Smooth muscle cell (in vitro differentiated cells): Measurements from ENCODE around the gene TMPRSS4. TPM values are rescaled to one million over a fixed set of nuclear protein-coding genes. Genes with fewer than 3 reads are reported as not detected.

Experiments
- DNase-seq: peaks from one replicate; lab custom pipeline; 2025; ENCODE audit not compliant: unreplicated experiment; lab: John Stamatoyannopoulos, UW
- H2AFZ ChIP-seq: fragments of 200-600 bp; sonication (generic); 2 replicates; pipeline ENCODE4 v1.6.0; 2016; ENCODE audit warnings: antibody characterized with exemption, low read depth, mild to moderate bottlenecking
- H3F3A ChIP-seq: fragments of 200-600 bp; sonication (generic); 2 replicates; pipeline ENCODE4 v1.6.0; 2017; ENCODE audit warnings: antibody characterized with exemption, low read depth
- H3K27ac ChIP-seq: fragments of 200-600 bp; sonication (generic); 2 replicates; pipeline ENCODE4 v1.5.1; 2016; ENCODE audit warnings: low read depth, mild to moderate bottlenecking
- H3K27me3 ChIP-seq: fragments of 200-600 bp; sonication (generic); 2 replicates; pipeline ENCODE4 v1.6.1; 2016; ENCODE audit warnings: low read depth, mild to moderate bottlenecking
- H3K36me3 ChIP-seq: fragments of 200-600 bp; sonication (generic); 2 replicates; pipeline ENCODE4 v1.5.1; 2016; ENCODE audit warnings: low read depth
- H3K4me1 ChIP-seq: fragments of 200-600 bp; sonication (generic); 2 replicates; pipeline ENCODE4 v1.5.1; 2016; ENCODE audit warnings: low read depth
- H3K4me2 ChIP-seq: fragments of 200-600 bp; sonication (generic); 2 replicates; pipeline ENCODE4 v1.6.0; 2016; ENCODE audit warnings: mild to moderate bottlenecking
- H3K4me3 ChIP-seq: fragments of 200-600 bp; sonication (generic); 2 replicates; pipeline ENCODE4 v1.5.1; 2016; ENCODE audit warnings: mild to moderate bottlenecking
- H3K79me2 ChIP-seq: fragments of 200-600 bp; sonication (generic); 2 replicates; pipeline ENCODE4 v1.6.0; 2016; ENCODE audit warnings: low read depth, mild to moderate bottlenecking
- H3K9ac ChIP-seq: fragments of 200-600 bp; sonication (generic); 2 replicates; pipeline ENCODE4 v1.6.0; 2016; ENCODE audit warnings: low read depth
- H3K9me3 ChIP-seq: fragments of 200-600 bp; sonication (generic); replicated peaks from 2 replicates; pipeline ENCODE4 v1.5.1; 2016; ENCODE audit warnings: low read depth
- H4K20me1 ChIP-seq: fragments of 200-600 bp; sonication (generic); 2 replicates; pipeline ENCODE4 v1.6.0; 2016; ENCODE audit warnings: low read depth
- CTCF ChIP-seq: fragments of 200-600 bp; sonication (generic); IDR thresholded peaks from 2 replicates; pipeline ENCODE4 v1.5.1; 2017; ENCODE audit warnings: borderline replicate concordance, mild to moderate bottlenecking, antibody characterized with exemption; ENCODE audit not compliant: insufficient read depth, poor library complexity, severe bottlenecking
- WGBS: methylation state at CpG from one replicate; pipeline ENCODE4 v1.1.7; 2016; ENCODE audit warnings: low lambda C conversion rate; 5-methylcytosine and 5-hydroxymethylcytosine counted together
- polyA plus RNA-seq: library from polyadenylated mRNA; unstranded; fragments of >200 nt; fragmentation: Nextera tagmentation; extraction: Ambion mirVana; gene quantifications from 2 replicates; pipeline ENCODE4 v1.2.1, GENCODE V29; 2016
- total RNA-seq: library from RNA; depleted of rRNA; stranded (reverse); fragments of >200 nt; gene quantifications from 2 replicates; pipeline ENCODE4 v1.2.3, GENCODE V29; 2014

Gene TMPRSS4
- total and polyA plus RNA-seq, 2 experiments from 2014 or later = 7.4 TPM; not detected in 1

- no peaks in the 10 kb centered on the region for H4K20me1 ChIP-seq
- 92% methylated on average over 6 of the region's 6 CpGs for WGBS
- H2AFZ ChIP-seq = no peak overlapping the region
- H3K36me3 ChIP-seq = no peaks in the 10 kb centered on the region
- H3K79me2 ChIP-seq = no peaks in the 10 kb centered on the region
- H3F3A ChIP-seq = no peaks in the 10 kb centered on the region
- peaks cover 4% of the 10 kb centered on the region for H3K27me3 ChIP-seq
- TF ChIP-seq CTCF = no peak
- no peak for DNase-seq
- H3K9me3 ChIP-seq = no peaks in the 10 kb centered on the region
- no peaks in the 10 kb centered on the region for H3K4me1 ChIP-seq
- no peak overlapping the region for H3K9ac ChIP-seq
- no peak overlapping the region for H3K4me3 ChIP-seq
- no peak overlapping the region for H3K27ac ChIP-seq
- H3K4me2 ChIP-seq = no peak overlapping the region
Measured at GRCh38 chr11:118104491-118104890, 27.6 kb downstream of the TMPRSS4 start.

GRCh38 chr11:118105657-118106305, 28.9 kb downstream of the TMPRSS4 start:
- Histone ChIP-seq H4K20me1 (no peaks in the 10 kb centered on the region), H3K9me3 (no peaks in the 10 kb centered on the region), H3K27me3 (peaks cover 4% of the 10 kb centered on the region), H3K4me2 (no peak overlapping the region), H3K9ac (no peak overlapping the region), H2AFZ (no peak overlapping the region), H3K79me2 (no peaks in the 10 kb centered on the region), H3F3A (no peaks in the 10 kb centered on the region), H3K27ac (no peak overlapping the region), H3K36me3 (no peaks in the 10 kb centered on the region), H3K4me3 (no peak overlapping the region), H3K4me1 (no peaks in the 10 kb centered on the region)
- DNase-seq = no peak
- TF ChIP-seq CTCF = no peak
- WGBS = 81% methylated on average over 4 of the region's 4 CpGs

- WGBS = 86% methylated on average over 2 of the region's 2 CpGs
- Histone ChIP-seq H3K9ac (no peak overlapping the region), H3K9me3 (no peaks in the 10 kb centered on the region), H3K27ac (no peak overlapping the region), H3K4me2 (no peak overlapping the region), H3K4me1 (no peaks in the 10 kb centered on the region), H3K27me3 (peaks cover 4% of the 10 kb centered on the region), H3K79me2 (no peaks in the 10 kb centered on the region), H3K36me3 (no peaks in the 10 kb centered on the region), H3K4me3 (no peak overlapping the region), H2AFZ (no peak overlapping the region), H3F3A (no peaks in the 10 kb centered on the region), H4K20me1 (no peaks in the 10 kb centered on the region)
- no peak for DNase-seq
- TF ChIP-seq CTCF = no peak
Measured at GRCh38 chr11:118106789-118107335, 30.0 kb downstream of the TMPRSS4 start.

- WGBS = 70% methylated on average over 5 of the region's 5 CpGs
- no peak overlapping the region for H3K9ac ChIP-seq
- H3K27me3 ChIP-seq = peaks cover 4% of the 10 kb centered on the region
- H3K9me3 ChIP-seq = no peaks in the 10 kb centered on the region
- H3K27ac ChIP-seq = no peak overlapping the region
- H2AFZ ChIP-seq = no peak overlapping the region
- no peak for DNase-seq
- no peaks in the 10 kb centered on the region for H3F3A ChIP-seq
- no peaks in the 10 kb centered on the region for H3K79me2 ChIP-seq
- H4K20me1 ChIP-seq = no peaks in the 10 kb centered on the region
- H3K4me2 ChIP-seq = no peak overlapping the region
- TF ChIP-seq CTCF = no peak
- H3K36me3 ChIP-seq = no peaks in the 10 kb centered on the region
- H3K4me3 ChIP-seq = no peak overlapping the region
- H3K4me1 ChIP-seq = no peaks in the 10 kb centered on the region
Measured at GRCh38 chr11:118108513-118108912, 31.6 kb downstream of the TMPRSS4 start.
